ENCODE data around the gene TSPAN15.
A peak's percentile ranks its signal among the peaks of the same experiment; 100 is the strongest.
"Not testable (repeated sequence)": the region's sequence is repeated elsewhere in the genome, so short reads cannot be mapped to it uniquely, and the experiment has no call there.

The TSPAN15 gene

GRCh38 chr10:69446229-69446628 lies 5.0 kb upstream of the TSPAN15 start:
- Histone ChIP-seq H3K9ac (ENCODE audit: insufficient read length, low read depth) (no peak overlapping the region), H3K36me3 (ENCODE audit: insufficient read depth, insufficient read length, low read length) (no peaks in the 10 kb centered on the region), H3K4me3 (ENCODE audit: insufficient read length, low read depth) (no peak overlapping the region), H3K27me3 (ENCODE audit: insufficient read depth, insufficient read length) (no peaks in the 10 kb centered on the region), H3K4me1 (ENCODE audit: insufficient read depth, insufficient read length) (peaks cover 12% of the 10 kb centered on the region), H3K9me3 (ENCODE audit: insufficient read depth, low read length) (no peaks in the 10 kb centered on the region; the same call in 1 of the 2 replicates)
- TF ChIP-seq ZNF274 (IDR thresholded peaks at IDR 0.05; ENCODE audit: low read depth, low read length) = no peak
- no peak for TF ChIP-seq YY1 (IDR thresholded peaks at IDR 0.05; ENCODE audit: insufficient read depth, insufficient read length)
- no peak for TF ChIP-seq SUZ12 (IDR thresholded peaks at IDR 0.05; ENCODE audit: extremely low read depth, insufficient read depth, insufficient read length)
- DNase-seq (ENCODE audit: low read depth, low spot score) = no peak

GRCh38 chr10:69446650-69447151 lies 4.6 kb upstream of the TSPAN15 start:
- Histone ChIP-seq H3K4me1 (ENCODE audit: insufficient read depth, insufficient read length) (peaks cover 8% of the 10 kb centered on the region), H3K4me3 (ENCODE audit: insufficient read length, low read depth) (no peak overlapping the region), H3K36me3 (ENCODE audit: insufficient read depth, insufficient read length, low read length) (no peaks in the 10 kb centered on the region), H3K9ac (ENCODE audit: insufficient read length, low read depth) (no peak overlapping the region), H3K27me3 (ENCODE audit: insufficient read depth, insufficient read length) (peaks cover 3% of the 10 kb centered on the region), H3K9me3 (ENCODE audit: insufficient read depth, low read length) (no peaks in the 10 kb centered on the region; the same call in 1 of the 2 replicates)
- TF ChIP-seq YY1 (IDR thresholded peaks at IDR 0.05; ENCODE audit: insufficient read depth, insufficient read length) (no peak), ZNF274 (IDR thresholded peaks at IDR 0.05; ENCODE audit: low read depth, low read length) (no peak), SUZ12 (IDR thresholded peaks at IDR 0.05; ENCODE audit: extremely low read depth, insufficient read depth, insufficient read length) (no peak)
- DNase-seq (ENCODE audit: low read depth, low spot score) = no peak

GRCh38 chr10:69449841-69450240 lies 1.4 kb upstream of the TSPAN15 start:
- Histone ChIP-seq H3K9me3 (ENCODE audit: insufficient read depth, low read length) (no peaks in the 10 kb centered on the region), H3K27me3 (ENCODE audit: insufficient read depth, insufficient read length) (peaks cover 25% of the 10 kb centered on the region), H3K9ac (ENCODE audit: insufficient read length, low read depth) (no peak overlapping the region), H3K36me3 (ENCODE audit: insufficient read depth, insufficient read length, low read length) (no peaks in the 10 kb centered on the region), H3K4me3 (ENCODE audit: insufficient read length, low read depth) (no peak overlapping the region), H3K4me1 (ENCODE audit: insufficient read depth, insufficient read length) (peaks cover 10% of the 10 kb centered on the region)
- no peak for TF ChIP-seq SUZ12 (IDR thresholded peaks at IDR 0.05; ENCODE audit: extremely low read depth, insufficient read depth, insufficient read length)
- no peak for TF ChIP-seq YY1 (IDR thresholded peaks at IDR 0.05; ENCODE audit: insufficient read depth, insufficient read length)
- no peak for TF ChIP-seq ZNF274 (IDR thresholded peaks at IDR 0.05; ENCODE audit: low read depth, low read length)
- DNase-seq (ENCODE audit: low read depth, low spot score) = no peak

- H3K9me3 ChIP-seq (ENCODE audit: insufficient read depth, low read length); H3K9ac ChIP-seq (ENCODE audit: insufficient read length, low read depth); H3K4me3 ChIP-seq (ENCODE audit: insufficient read length, low read depth); H3K4me1 ChIP-seq (ENCODE audit: insufficient read depth, insufficient read length); DNase-seq (ENCODE audit: low read depth, low spot score); H3K36me3 ChIP-seq (ENCODE audit: insufficient read depth, insufficient read length, low read length): not testable (repeated sequence)
- H3K27me3 ChIP-seq (ENCODE audit: insufficient read depth, insufficient read length) = peaks cover 25% of the 10 kb centered on the region
Measured at GRCh38 chr10:69450395-69450794, 870 bp upstream of the TSPAN15 start.

- Histone ChIP-seq H3K4me1 (ENCODE audit: insufficient read depth, insufficient read length) (peaks cover 10% of the 10 kb centered on the region), H3K9ac (ENCODE audit: insufficient read length, low read depth) (peak overlapping the region; percentile 72), H3K4me3 (ENCODE audit: insufficient read length, low read depth) (peak overlapping the region; percentile 65), H3K9me3 (ENCODE audit: insufficient read depth, low read length) (no peaks in the 10 kb centered on the region), H3K36me3 (ENCODE audit: insufficient read depth, insufficient read length, low read length) (no peaks in the 10 kb centered on the region), H3K27me3 (ENCODE audit: insufficient read depth, insufficient read length) (peaks cover 25% of the 10 kb centered on the region)
- no peak for TF ChIP-seq ZNF274 (IDR thresholded peaks at IDR 0.05; ENCODE audit: low read depth, low read length)
- no peak for TF ChIP-seq YY1 (IDR thresholded peaks at IDR 0.05; ENCODE audit: insufficient read depth, insufficient read length)
- TF ChIP-seq SUZ12 (IDR thresholded peaks at IDR 0.05; ENCODE audit: extremely low read depth, insufficient read depth, insufficient read length) = no peak
- no peak for DNase-seq (ENCODE audit: low read depth, low spot score)
Measured at GRCh38 chr10:69451784-69452251, 553 bp downstream of the TSPAN15 start.

- no peak for TF ChIP-seq SUZ12 (IDR thresholded peaks at IDR 0.05; ENCODE audit: extremely low read depth, insufficient read depth, insufficient read length)
- no peak for TF ChIP-seq ZNF274 (IDR thresholded peaks at IDR 0.05; ENCODE audit: low read depth, low read length)
- TF ChIP-seq YY1 (IDR thresholded peaks at IDR 0.05; ENCODE audit: insufficient read depth, insufficient read length) = no peak
- peaks cover 10% of the 10 kb centered on the region for H3K4me1 ChIP-seq (ENCODE audit: insufficient read depth, insufficient read length)
Measured at GRCh38 chr10:69452676-69453415, 1.6 kb downstream of the TSPAN15 start.

GRCh38 chr10:69453795-69454194 lies 2.5 kb downstream of the TSPAN15 start:
- no peak for TF ChIP-seq ZNF274 (IDR thresholded peaks at IDR 0.05; ENCODE audit: low read depth, low read length)
- TF ChIP-seq YY1 (IDR thresholded peaks at IDR 0.05; ENCODE audit: insufficient read depth, insufficient read length) = no peak
- TF ChIP-seq SUZ12 (IDR thresholded peaks at IDR 0.05; ENCODE audit: extremely low read depth, insufficient read depth, insufficient read length) = no peak
- no peak for DNase-seq (ENCODE audit: low read depth, low spot score)
- Histone ChIP-seq H3K9me3 (ENCODE audit: insufficient read depth, low read length) (no peaks in the 10 kb centered on the region), H3K9ac (ENCODE audit: insufficient read length, low read depth) (no peak overlapping the region), H3K27me3 (ENCODE audit: insufficient read depth, insufficient read length) (peaks cover 25% of the 10 kb centered on the region), H3K4me1 (ENCODE audit: insufficient read depth, insufficient read length) (peaks cover 6% of the 10 kb centered on the region), H3K36me3 (ENCODE audit: insufficient read depth, insufficient read length, low read length) (no peaks in the 10 kb centered on the region), H3K4me3 (ENCODE audit: insufficient read length, low read depth) (no peak overlapping the region)

More at GRCh38 chr10:69452676-69453415, 1.6 kb downstream of the TSPAN15 start:
- Histone ChIP-seq H3K9ac (ENCODE audit: insufficient read length, low read depth) (no peak overlapping the region), H3K9me3 (ENCODE audit: insufficient read depth, low read length) (no peaks in the 10 kb centered on the region), H3K27me3 (ENCODE audit: insufficient read depth, insufficient read length) (peaks cover 25% of the 10 kb centered on the region), H3K4me3 (ENCODE audit: insufficient read length, low read depth) (no peak overlapping the region), H3K36me3 (ENCODE audit: insufficient read depth, insufficient read length, low read length) (no peaks in the 10 kb centered on the region)
- DNase-seq (ENCODE audit: low read depth, low spot score) = no peak
